ENCODE data around the gene HLA-DOA.

The HLA-DOA gene

GRCh38 chr6:32963866-32964265 is 45.5 kb downstream of the HLA-DOA start:
- TF ChIP-seq CTCF (IDR thresholded peaks at IDR 0.05): no peak
- H3K36me3 ChIP-seq (ENCODE audit: control insufficient read depth, insufficient read depth, low read length): no peaks in the 10 kb centered on the region
- H3K79me2 ChIP-seq: peaks cover 12% of the 10 kb centered on the region
- no peaks in the 10 kb centered on the region for H3K9me3 ChIP-seq (ENCODE audit: control insufficient read depth, low read length)
- H3K4me2 ChIP-seq (ENCODE audit: low read length): no peak overlapping the region
- no peaks in the 10 kb centered on the region for H3K27me3 ChIP-seq (ENCODE audit: control insufficient read depth, insufficient read depth, low read length)
- no peak overlapping the region for H3K9ac ChIP-seq
- H2AFZ ChIP-seq: no peak overlapping the region
- H3K4me1 ChIP-seq: peaks cover 12% of the 10 kb centered on the region
- H3K27ac ChIP-seq: no peak overlapping the region
- H3K4me3 ChIP-seq (ENCODE audit: low read depth, low read length): no peak overlapping the region

GRCh38 chr6:32962213-32962826 is 47.1 kb downstream of the HLA-DOA start:
- Histone ChIP-seq H3K36me3 (ENCODE audit: control insufficient read depth, insufficient read depth, low read length) (no peaks in the 10 kb centered on the region), H3K4me2 (ENCODE audit: low read length) (no peak overlapping the region), H3K4me1 (peaks cover 11% of the 10 kb centered on the region), H3K27ac (no peak overlapping the region), H3K9ac (no peak overlapping the region), H3K79me2 (peaks cover 14% of the 10 kb centered on the region), H3K4me3 (ENCODE audit: low read depth, low read length) (no peak overlapping the region), H2AFZ (no peak overlapping the region), H3K27me3 (ENCODE audit: control insufficient read depth, insufficient read depth, low read length) (no peaks in the 10 kb centered on the region), H3K9me3 (ENCODE audit: control insufficient read depth, low read length) (no peaks in the 10 kb centered on the region)
- no peak for TF ChIP-seq CTCF (IDR thresholded peaks at IDR 0.05)

- Histone ChIP-seq H3K79me2 (peaks cover 14% of the 10 kb centered on the region), H3K27me3 (ENCODE audit: control insufficient read depth, insufficient read depth, low read length) (no peaks in the 10 kb centered on the region), H3K9ac (no peak overlapping the region), H3K4me2 (ENCODE audit: low read length) (no peak overlapping the region), H3K4me3 (ENCODE audit: low read depth, low read length) (no peak overlapping the region), H3K9me3 (ENCODE audit: control insufficient read depth, low read length) (no peaks in the 10 kb centered on the region), H3K36me3 (ENCODE audit: control insufficient read depth, insufficient read depth, low read length) (no peaks in the 10 kb centered on the region), H2AFZ (no peak overlapping the region), H3K4me1 (peaks cover 4% of the 10 kb centered on the region), H3K27ac (no peak overlapping the region)
- no peak for TF ChIP-seq CTCF (IDR thresholded peaks at IDR 0.05)
Observed at GRCh38 chr6:32960563-32960962, 48.8 kb downstream of the HLA-DOA start.

- Histone ChIP-seq H3K9me3 (ENCODE audit: control insufficient read depth, low read length) (no peaks in the 10 kb centered on the region), H3K79me2 (peaks cover 13% of the 10 kb centered on the region), H3K4me1 (peaks cover 6% of the 10 kb centered on the region), H2AFZ (no peak overlapping the region), H3K4me2 (ENCODE audit: low read length) (no peak overlapping the region), H3K27me3 (ENCODE audit: control insufficient read depth, insufficient read depth, low read length) (no peaks in the 10 kb centered on the region), H3K4me3 (ENCODE audit: low read depth, low read length) (no peak overlapping the region), H3K9ac (no peak overlapping the region), H3K36me3 (ENCODE audit: control insufficient read depth, insufficient read depth, low read length) (no peaks in the 10 kb centered on the region), H3K27ac (no peak overlapping the region)
- no peak for TF ChIP-seq CTCF (IDR thresholded peaks at IDR 0.05)
Observed at GRCh38 chr6:32956176-32956575, 53.2 kb downstream of the HLA-DOA start.

Data from parathyroid adenoma (tissue), 2 donors.